Activated naive CD4-positive, alpha-beta T cell treated with anti-CD3 and anti-CD28 coated beads, Interleukin-2, amount 10 ng/mL, durations not matched to agents 5 hours and 36 hours (primary cell): Measurements from ENCODE around the gene RPS27L. TPM values are rescaled to one million over a fixed set of nuclear protein-coding genes. Genes with fewer than 3 reads are reported as not detected.

Experiments
- total RNA-seq, 2 experiments: library from RNA; stranded (reverse); gene quantifications; one replicate each; pipeline ENCODE4 v1.2.3, GENCODE V29; 2021

RPS27L gene
- total RNA-seq: 100 to 1,000 TPM; 178 to 179 TPM

GRCh38 chr15:63157118-63157843, at the start of gene RPS27L:
RPS27L (minus strand) TSS chr15:63157477; CDS start chr15:63157405, 72 bp downstream.

DNA sequence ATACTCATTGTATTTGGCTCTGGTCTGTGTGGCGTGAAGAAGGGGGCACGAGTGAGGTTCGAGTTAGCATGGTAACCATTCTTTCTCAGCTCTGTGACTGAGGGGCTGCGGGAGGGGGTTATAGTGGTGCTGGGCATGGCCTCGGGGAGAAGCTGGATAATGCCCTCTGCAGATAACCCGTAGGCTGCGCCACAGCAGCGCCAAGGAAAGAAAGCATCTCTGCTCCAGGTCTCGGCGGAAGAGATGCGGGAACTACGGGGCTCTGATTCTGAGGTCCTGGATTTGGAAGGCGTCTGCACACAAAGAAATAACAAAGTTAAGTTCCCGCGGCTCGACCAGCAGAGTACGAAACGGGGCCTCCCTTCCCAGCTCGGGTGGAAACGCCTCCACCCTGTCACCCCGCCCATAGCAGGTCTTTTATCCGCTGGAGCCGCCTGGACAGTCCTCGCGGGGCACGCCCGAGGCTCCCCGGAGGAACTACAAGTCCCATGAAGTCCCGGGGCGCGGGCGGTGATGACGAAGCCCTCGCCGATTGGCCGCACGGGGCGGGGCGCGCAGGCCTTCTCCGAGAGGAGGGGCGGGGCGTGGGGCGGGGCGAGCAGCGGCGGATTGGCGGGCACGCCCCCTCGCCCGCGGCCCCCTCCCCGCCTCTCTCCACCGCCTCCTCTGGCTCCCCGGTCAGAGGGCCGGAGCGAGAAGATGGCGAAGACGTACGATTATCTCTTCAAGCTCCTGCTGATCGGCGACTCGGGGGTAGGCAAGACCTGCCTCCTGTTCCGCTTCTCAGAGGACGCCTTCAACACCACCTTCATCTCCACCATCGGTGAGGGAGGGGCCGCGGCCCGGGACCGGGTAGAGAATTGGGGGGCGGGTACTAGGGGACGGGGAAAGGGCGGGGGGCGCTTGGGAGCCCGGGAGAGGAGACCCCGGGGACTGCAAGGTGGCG, 31.9 kb upstream of the RPS27L start, which contains the start of gene RAB8B:
TSS of gene RAB8B (plus strand) at position 681 of the 946 bp plus-strand sequence. CDS start at position 700, 19 bp downstream.

DNA sequence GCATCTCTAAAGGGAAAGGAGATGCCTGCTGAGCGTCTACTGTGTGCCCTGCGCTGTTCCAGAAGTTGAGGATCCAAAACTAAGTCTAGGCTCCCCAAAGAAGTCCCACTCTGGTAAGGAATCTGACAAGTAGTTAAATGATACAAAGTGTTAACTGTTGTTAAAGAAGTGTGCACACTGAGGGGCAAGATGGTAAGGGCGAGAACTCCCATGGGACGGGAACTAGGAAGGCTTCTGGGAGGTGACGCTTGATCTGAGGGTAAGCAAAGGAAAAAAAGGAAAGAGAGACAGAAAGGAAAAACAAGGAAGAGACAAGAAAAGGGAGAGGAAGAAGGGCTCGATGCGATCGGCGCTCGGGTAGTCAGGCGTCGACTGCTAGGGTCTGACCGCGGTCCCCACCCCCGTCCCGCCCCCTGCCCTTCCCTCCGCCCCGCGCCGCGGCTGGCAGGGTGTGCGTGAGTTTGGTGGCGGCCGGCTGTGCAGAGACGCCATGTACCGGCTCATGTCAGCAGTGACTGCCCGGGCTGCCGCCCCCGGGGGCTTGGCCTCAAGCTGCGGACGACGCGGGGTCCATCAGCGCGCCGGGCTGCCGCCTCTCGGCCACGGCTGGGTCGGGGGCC, 35.8 kb downstream of the RPS27L start, which contains the start of gene LACTB:
TSS of gene LACTB (plus strand) at position 480 of the 620 bp plus-strand sequence. CDS start at position 491, 11 bp downstream.

Other genes with a start within 250 kb of the RPS27L start
- 1 to 10 TPM; 7.1 to 9.2 TPM for gene TPM1, start 114.7 kb downstream of the RPS27L start, total RNA-seq
- gene LACTB, start 35.6 kb downstream of the RPS27L start, total RNA-seq: 10 to 100 TPM; 12.0 to 12.7 TPM
- 100 to 1,000 TPM; 117 to 118 TPM for gene RAB8B, start 32.1 kb upstream of the RPS27L start, total RNA-seq
- 1 to 10 TPM; 9.6 to 9.9 TPM for gene APH1B, start 120.1 kb upstream of the RPS27L start, total RNA-seq
- not detected for gene CA12, start 224.4 kb upstream of the RPS27L start, total RNA-seq